Activated CD8-positive, alpha-beta memory T cell treated with anti-CD3 and anti-CD28 coated beads for 24 hours (primary cell): Measurements from ENCODE around the gene MAGI1.
"Not testable (repeated sequence)": the region's sequence is repeated elsewhere in the genome, so short reads cannot be mapped to it uniquely, and the experiment has no call there.

Source experiments
- DNase-seq: peaks from one replicate; pipeline ENCODE4 v3.0.0-alpha.2; 2020

MAGI1 gene

DNA sequence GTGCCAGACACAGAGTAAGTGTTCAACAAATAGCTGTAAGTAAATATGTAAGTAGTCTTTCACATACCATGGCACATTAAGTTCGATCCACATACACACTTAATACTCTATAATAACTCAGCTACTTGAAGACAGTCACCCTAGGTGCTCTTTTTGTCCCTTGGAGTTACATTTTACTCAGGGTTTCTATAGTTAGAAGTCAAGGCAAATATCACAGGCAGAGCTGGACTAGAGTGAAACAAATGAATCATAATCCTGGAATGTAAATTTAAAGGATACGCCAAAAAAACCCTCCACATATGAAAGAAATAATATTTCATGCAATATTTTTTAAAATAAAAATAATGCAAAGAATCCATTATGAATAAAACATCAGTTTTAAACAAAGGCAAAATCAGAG lies 461.8 kb downstream of the MAGI1 start:
- DNase-seq: no peak

DNA sequence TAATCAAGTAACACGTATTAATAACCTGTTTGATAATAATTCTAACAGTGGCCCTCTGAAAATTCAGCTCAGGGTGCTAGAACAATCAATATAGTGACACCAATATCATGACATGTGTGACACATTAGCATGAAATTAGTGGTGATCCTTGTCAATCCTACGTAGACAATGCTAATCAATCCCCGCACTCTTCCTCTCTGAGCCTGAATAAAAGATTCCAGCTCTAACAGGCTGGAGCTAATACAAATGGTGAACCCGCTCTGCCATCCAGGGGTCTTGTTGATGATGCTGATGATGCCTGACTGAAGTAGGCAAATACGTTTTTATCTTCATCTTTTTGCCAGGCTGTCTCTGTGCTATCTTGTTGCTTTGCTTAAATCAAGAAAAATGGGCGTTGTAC lies 462.5 kb downstream of the MAGI1 start:
- no peak for DNase-seq

- no peak for DNase-seq
These were observed 463.3 kb downstream of the MAGI1 start for GRCh38 chr3:65575376-65575840.

DNA sequence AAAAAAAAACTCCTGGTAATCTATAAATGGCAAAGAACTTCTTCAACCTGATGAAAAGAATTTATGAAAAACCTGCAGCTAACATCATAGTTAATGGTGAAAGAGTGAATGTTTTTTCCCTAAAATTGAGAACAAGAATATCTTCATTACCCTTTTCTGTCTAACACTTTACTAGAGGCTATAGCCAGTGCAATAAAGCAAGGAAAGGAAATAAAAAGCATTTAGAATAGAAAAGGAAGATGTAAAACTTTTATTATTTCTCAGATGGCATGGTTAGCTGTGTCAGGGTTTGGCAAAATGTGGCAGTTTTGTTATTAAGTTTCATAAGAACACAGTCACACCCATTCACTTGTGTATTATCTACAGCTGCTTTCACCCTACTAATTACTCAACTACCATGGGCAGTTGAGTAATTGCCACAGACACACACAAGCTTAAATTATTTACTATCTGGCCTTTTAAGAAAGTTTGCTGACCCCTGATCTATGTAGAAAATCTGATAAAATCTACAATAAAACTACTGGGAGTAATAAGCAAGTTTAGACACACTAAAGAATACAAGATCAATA lies 465.1 kb downstream of the MAGI1 start:
- no peak for DNase-seq

- DNase-seq: no peak
These were observed 466.4 kb downstream of the MAGI1 start for GRCh38 chr3:65572175-65572777.

DNA sequence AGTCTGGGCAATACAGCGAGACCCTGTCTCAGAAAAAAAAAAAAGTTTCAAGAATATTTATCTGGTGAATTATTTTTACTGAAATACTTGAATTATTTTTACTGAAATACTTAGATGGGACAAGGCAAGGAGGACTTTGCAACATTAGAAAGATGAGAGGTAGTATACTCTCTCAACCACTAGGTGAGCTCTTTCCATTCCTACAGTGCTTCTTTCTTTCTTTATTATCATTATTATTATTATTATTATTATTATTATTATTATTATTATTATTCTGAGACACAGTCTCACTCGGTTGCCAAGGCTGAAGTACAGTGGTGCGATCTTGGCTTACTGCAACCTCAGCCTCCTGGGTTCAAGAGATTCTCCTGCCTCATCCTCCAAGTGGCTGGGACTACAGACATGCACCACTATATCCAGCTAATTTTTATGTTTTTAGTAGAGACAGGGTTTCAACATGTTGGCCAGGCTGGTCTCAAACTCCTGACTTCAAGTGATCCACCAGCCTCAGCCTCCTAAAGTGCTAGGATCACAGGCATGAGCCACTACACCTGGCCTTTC lies 468.8 kb downstream of the MAGI1 start:
- no peak for DNase-seq

- no peak for DNase-seq
These were observed 469.6 kb downstream of the MAGI1 start for GRCh38 chr3:65569129-65569528.

DNA sequence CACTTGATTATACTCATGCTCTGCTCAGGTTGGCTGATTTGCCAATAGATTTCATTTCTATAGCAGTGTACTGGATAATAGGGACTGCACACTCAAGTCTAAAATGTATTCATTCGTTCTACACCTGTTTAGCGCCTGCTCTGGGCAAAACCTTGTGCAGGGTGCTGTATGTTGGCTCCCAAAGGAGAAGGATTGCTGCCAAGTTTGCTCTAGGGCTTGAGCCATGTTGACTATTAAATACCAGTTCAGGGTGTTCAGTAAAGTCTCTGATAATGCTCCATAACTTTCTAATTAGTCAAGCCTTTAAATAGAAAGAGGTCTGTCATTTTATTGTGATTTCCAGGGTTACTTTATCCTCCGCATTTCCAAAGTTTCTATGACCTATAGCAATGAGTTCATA lies 470.2 kb downstream of the MAGI1 start:
- DNase-seq: no peak

DNA sequence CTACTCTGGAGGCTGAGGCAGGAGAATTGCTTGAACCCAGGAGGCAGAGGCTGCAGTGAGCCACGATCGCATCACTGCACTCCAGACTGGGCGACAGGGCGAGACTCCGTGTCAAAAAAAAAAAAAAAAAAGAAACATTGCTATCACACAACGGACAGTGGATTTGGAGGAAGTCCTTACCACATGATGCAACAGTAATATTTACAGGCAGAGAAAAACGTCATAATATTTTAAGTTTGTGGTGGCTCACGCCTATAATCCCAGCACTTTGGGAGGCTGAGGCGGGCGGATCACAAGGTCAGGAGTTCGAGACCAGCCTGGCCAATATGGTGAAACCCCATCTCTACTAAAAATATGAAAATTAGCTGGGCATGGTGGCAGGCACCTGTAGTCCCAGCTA lies 473.0 kb downstream of the MAGI1 start:
- DNase-seq: not testable (repeated sequence)

DNA sequence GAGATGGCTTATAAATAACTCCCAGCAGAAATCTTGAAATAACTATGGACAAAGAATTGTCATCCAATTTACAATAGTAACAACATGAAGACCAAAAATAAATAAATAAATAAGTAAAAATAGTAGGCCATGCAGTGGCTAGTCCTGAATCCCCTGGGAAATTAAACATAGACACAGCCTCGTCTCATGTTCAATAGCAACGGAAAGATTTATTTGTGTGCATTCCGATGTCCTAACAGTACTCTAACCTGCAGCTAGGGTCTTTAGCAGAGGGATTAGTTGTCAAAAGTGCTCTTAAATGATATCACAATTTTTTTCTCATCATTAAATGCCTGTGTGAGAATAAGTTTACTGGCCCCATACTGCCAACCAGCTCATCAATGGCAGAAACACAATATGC lies 474.2 kb downstream of the MAGI1 start:
- DNase-seq: no peak

- no peak for DNase-seq
These were observed 474.9 kb downstream of the MAGI1 start for GRCh38 chr3:65563861-65564260.

DNA sequence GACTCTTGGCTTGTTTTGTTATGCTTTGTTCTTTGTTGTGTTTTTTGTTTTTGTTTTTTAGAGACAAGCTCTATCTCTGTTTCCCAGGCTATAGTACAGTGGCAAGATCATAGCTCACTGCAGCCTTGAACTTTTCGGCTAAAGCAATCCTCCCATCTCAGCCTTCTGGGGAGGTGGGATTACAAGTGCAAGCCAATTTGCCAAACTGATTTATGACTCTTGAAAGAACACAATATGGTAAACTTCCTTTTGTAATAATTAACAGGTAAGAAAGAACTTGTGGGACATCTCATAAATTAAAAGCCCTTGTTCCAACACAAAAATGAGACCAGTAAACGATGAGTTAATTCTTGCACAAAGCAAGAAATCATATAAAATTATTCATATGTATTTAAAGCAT lies 476.3 kb downstream of the MAGI1 start:
- DNase-seq: no peak

DNA sequence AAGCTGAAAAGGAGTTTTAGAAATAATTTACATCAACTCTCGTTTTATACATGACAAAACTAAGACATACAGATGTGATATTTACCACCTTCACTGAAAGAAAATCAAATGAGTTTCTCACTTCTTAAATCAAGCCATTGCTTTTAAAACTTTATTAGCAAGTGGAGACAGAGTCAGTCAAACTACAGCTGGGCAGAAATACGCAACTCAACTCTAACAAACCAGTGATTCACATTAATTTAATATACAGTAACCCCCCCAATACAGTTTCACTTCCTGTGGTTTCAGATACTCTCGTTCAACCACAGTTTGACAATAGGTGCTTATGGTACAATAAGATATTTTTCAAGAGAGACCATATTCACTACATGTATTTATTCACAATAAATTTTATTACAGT lies 477.1 kb downstream of the MAGI1 start:
- DNase-seq: no peak

DNA sequence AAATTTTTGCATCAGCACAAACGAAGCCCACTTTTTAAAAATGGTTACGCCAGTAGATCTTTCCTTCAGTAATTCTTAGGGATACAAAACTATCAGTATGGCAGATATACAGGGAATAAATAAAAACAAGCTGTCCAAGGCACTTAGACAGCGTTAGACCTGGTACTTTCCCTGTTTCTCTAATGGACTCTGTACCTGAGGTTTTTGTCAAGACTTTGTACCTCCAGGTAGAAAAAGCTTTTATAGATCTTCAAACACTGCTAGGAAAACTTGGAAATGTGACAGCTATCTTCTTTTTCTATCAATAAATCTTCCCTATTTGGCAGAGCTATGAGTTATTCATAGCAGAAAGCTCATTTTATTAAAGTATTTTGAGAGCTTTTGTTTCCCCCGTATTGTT lies 477.8 kb downstream of the MAGI1 start:
- no peak for DNase-seq

GRCh38 chr3:65560133-65560532 lies 478.6 kb downstream of the MAGI1 start:
- DNase-seq: no peak

- no peak for DNase-seq
These were observed 479.1 kb downstream of the MAGI1 start for GRCh38 chr3:65559643-65560042.

DNA sequence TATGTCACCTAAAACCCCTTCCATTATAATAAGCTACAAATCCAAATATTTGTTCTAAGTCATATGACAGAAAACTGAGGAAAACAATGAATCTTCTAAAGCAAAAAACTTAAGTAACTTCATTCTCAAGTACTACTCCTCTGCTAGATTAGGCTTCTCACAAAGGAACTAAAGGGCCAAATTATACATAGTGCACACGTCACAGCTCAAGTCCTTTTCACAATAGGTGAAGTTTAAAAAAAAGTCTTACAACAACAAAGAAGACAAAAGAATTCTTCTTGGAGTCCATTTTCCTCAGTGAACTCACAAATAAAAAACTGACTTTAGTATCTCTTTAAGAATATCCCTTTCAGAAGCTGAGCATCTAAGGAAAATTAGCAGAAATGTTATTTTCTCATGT lies 479.9 kb downstream of the MAGI1 start:
- no peak for DNase-seq

- no peak for DNase-seq
These were observed 480.7 kb downstream of the MAGI1 start for GRCh38 chr3:65557899-65558564.

DNA sequence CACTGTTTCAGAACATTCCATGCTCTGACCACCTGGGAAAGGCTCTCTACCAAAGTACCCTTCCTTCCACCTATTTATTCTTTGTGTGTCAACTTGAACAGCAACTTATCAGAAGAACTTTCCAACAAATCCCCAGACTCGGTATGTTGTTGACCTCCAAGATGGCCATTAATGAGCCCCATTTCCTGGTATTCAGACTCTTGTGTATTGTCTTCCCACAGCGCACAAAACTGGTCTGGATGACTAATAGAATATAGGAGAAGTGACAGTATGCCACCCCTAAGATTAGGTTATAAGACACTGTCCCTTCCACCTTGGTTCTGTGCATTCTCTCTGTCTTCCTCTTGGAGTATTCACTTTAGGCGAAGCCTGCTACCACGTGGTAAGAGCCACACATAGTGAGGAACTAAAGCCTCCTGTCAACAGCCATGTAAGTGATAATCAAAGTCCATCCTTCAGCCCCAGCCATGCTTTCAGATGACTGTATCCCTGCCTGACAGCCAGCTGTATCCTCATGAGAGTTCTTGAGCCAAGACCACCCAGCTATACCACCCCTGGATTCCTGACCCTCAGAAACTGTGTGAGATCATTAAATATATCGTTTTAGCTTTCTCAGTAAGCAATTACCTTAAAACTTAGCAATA lies 481.7 kb downstream of the MAGI1 start:
- no peak for DNase-seq

DNA sequence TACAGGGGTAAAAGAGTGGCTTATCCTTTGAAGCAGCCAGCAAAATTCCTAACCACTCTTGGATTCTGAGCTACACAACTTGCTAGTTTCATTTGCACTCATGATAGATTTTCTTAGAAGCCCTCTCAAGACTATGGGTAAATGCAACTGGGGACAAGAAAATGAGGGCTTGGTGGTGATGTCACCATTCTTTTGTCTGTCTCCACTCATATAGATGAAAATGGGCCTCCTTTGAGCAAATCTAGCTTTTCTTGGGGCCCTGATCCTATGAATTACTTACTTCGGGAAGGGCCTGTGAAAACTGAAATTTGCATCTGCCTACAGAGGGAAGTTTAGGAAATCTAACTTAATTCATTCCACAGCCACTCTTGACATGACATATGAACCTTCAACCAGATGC lies 486.3 kb downstream of the MAGI1 start:
- DNase-seq: no peak

DNA sequence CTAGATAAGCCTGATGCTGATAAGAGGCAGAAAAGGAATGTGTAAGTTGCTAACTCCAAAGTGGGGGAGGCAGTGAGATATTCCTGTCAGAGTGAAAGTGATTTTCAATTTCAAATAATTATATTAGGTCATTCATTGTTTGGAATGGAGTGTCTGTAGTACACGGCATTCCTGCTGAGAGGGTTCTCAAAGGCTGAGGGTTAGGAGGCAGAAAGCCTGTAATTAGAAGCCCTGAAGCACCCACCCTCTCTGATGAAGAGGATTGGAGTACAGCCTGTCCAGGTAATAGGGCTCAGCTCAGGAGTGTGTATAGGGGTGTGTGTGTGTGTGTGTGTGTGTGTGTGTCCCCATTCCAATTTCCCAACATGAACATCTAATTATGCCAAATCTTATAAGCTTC lies 486.8 kb downstream of the MAGI1 start:
- DNase-seq: no peak

DNA sequence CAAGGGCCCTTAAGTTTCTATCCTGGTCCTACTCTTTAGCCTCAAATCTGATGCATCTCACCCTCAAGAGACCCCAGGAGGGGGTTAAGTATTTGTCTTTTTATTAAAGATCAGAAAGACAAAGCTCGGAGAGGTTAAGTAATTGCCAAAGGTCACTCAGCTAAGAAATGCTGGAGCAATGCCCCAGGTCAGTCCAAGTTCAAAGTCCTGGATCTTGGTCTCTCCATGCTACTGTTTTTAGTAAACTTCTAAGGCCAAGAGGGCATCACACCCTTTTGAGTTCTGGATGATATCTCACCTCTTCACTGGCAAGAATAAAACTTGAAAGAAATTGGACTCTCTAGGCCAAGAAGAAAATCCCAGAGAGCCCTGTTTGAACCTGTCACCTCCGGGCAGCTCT lies 488.6 kb downstream of the MAGI1 start:
- no peak for DNase-seq

- DNase-seq: no peak
These were observed 489.1 kb downstream of the MAGI1 start for GRCh38 chr3:65549626-65549959.
